Measurements from ENCODE around the gene GNAL. TPM values are rescaled to one million over a fixed set of nuclear protein-coding genes. Genes with fewer than 3 reads are reported as not detected.

The GNAL gene
- total RNA-seq, 1 experiment from 2014 or later, result 24.0 TPM

DNA sequence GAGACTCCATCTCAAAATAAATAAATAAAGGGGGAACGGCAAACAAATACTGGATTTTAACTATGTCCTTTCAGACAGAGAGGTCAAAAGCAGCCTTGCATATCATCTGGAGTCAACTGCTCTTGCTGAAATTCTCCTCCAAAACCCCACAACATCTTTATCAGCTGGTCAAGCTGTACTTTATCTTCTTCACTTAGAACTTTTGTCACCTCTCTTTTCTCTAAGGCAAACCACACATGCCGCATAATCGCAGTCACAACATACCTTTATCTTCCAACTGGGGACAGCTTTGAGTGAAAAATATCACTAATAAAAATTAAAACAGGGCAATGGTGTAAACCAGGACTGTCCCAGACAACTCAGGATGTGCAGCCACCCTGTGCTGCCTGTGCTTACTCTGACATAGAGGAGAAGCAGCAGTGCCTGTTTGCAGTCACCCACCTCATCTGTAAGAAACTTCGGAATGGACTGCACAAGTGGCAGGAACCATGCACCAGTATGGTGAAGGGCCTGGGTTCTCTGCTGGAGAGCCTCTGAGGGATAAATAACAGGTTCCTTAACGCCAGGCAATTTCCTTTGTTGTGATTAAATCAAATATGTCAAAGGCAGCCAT, 212.9 kb downstream of the GNAL start:
- no peak overlapping the region; a peak in 1 of 7 replicates for H3K27ac Mint-ChIP-seq
- peaks cover 32 to 33% of the 10 kb centered on the region in 2 experiments for H3K4me1 Mint-ChIP-seq
- H3K27ac ChIP-seq (ENCODE audit: insufficient read length, low read depth, low read length), result no peak overlapping the region

More for the DNA sequence above, 212.9 kb downstream of the GNAL start:
- no peak overlapping the region for H4K8ac ChIP-seq (replicated peaks; ENCODE audit: insufficient read length, low read depth, low read length)
- no peak overlapping the region for H3K56ac ChIP-seq (ENCODE audit: insufficient read length, low read depth, low read length)
- no peak overlapping the region for H3K4ac ChIP-seq (ENCODE audit: low read depth, low read length)
- TF ChIP-seq, protein P1, sequence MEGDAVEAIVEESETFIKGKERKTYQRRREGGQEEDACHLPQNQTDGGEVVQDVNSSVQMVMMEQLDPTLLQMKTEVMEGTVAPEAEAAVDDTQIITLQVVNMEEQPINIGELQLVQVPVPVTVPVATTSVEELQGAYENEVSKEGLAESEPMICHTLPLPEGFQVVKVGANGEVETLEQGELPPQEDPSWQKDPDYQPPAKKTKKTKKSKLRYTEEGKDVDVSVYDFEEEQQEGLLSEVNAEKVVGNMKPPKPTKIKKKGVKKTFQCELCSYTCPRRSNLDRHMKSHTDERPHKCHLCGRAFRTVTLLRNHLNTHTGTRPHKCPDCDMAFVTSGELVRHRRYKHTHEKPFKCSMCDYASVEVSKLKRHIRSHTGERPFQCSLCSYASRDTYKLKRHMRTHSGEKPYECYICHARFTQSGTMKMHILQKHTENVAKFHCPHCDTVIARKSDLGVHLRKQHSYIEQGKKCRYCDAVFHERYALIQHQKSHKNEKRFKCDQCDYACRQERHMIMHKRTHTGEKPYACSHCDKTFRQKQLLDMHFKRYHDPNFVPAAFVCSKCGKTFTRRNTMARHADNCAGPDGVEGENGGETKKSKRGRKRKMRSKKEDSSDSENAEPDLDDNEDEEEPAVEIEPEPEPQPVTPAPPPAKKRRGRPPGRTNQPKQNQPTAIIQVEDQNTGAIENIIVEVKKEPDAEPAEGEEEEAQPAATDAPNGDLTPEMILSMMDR (conservative IDR thresholded peaks at IDR 0.05), result no peak
- H2AK5ac ChIP-seq (ENCODE audit: insufficient read length, low read length), result no peak overlapping the region
- H2AFZ ChIP-seq (ENCODE audit: low read length), result no peak overlapping the region
- DNase-seq, result no peak
- H2BK5ac ChIP-seq (ENCODE audit: insufficient read length, low read length), result no peak overlapping the region
- no peaks in the 10 kb centered on the region for H3K27me3 ChIP-seq (ENCODE audit: insufficient read depth, low read length)
- H3K4me3 Mint-ChIP-seq, result no peak overlapping the region
- H3K23me2 ChIP-seq (ENCODE audit: insufficient read length, low read depth, low read length, poor library complexity, severe bottlenecking), result no peaks in the 10 kb centered on the region
- H3K4me2 ChIP-seq (ENCODE audit: insufficient read depth, insufficient read length, low read length), result no peak overlapping the region
- H3K79me2 ChIP-seq (ENCODE audit: insufficient read depth, low read length), result no peaks in the 10 kb centered on the region
- H4K91ac ChIP-seq (ENCODE audit: insufficient read length, low read depth, low read length), result no peak overlapping the region
- H3K9me3 ChIP-seq (ENCODE audit: control insufficient read depth, low read depth, low read length), result no peaks in the 10 kb centered on the region
- no peaks in the 10 kb centered on the region for H3K9me3 Mint-ChIP-seq
- peaks cover 7% of the 10 kb centered on the region for H3K4me1 ChIP-seq (ENCODE audit: insufficient read depth, low read length)
- no peaks in the 10 kb centered on the region for H4K20me1 ChIP-seq (ENCODE audit: control insufficient read depth, insufficient read depth, insufficient read length)
- H3K27me3 Mint-ChIP-seq (ENCODE audit: low read depth), result no peaks in the 10 kb centered on the region
- H3K18ac ChIP-seq (ENCODE audit: insufficient read length, low read depth, low read length), result no peak overlapping the region
- H2BK120ac ChIP-seq (ENCODE audit: low read depth, low read length, poor library complexity, severe bottlenecking), result no peak overlapping the region
- no peak overlapping the region for H3K9ac ChIP-seq (ENCODE audit: extremely low read depth, insufficient read length, low read length)
- H4K5ac ChIP-seq (ENCODE audit: insufficient read length, low read depth, low read length), result no peak overlapping the region
- no peak overlapping the region for H3K14ac ChIP-seq (ENCODE audit: insufficient read depth, low read length)
- H3K79me1 ChIP-seq (ENCODE audit: insufficient read depth, low read depth, low read length, poor library complexity, severe bottlenecking), result no peaks in the 10 kb centered on the region
- H3K23ac ChIP-seq (ENCODE audit: insufficient read length, low read depth, low read length), result no peak overlapping the region
- no peak overlapping the region for H3T11ph ChIP-seq (ENCODE audit: low read length)
- no peak overlapping the region for H2BK20ac ChIP-seq (ENCODE audit: low read depth, low read length, poor library complexity, severe bottlenecking)
- H3K36me3 Mint-ChIP-seq (ENCODE audit: insufficient read depth in 1 of 3, low read depth in 3 of 3), result peaks cover 0 to 9% (median 4%) of the 10 kb centered on the region in 3 experiments; a peak in 3 of 7 replicates
- H2BK15ac ChIP-seq (ENCODE audit: low read depth, low read length), result no peak overlapping the region
- no CpG with 5 or more reads among the region's 5 CpGs for WGBS (ENCODE audit: extremely low coverage, insufficient read length, low lambda C conversion rate)
- no peak overlapping the region for H2BK12ac ChIP-seq (ENCODE audit: insufficient read length, low read depth, low read length)
